Panc1 (cell line): ENCODE data around the gene TM4SF4. TPM values are rescaled to one million over a fixed set of nuclear protein-coding genes. Genes with fewer than 3 reads are reported as not detected.

Source experiments
- ATAC-seq: fragments of 200-7000 bp; cut with Tn5 transposase; 2 replicates; pipeline ENCODE4 v1.9.1; 2020; ENCODE audit warnings: mild to moderate bottlenecking, moderate library complexity
- BruUV-seq: library from RNA; stranded (reverse); fragments of 400-500 nt; replicated peaks from 2 replicates; lab custom pipeline; 2021; lab: Mats Ljungman, UMichigan
- CTCF ChIA-PET: fragments of 300-600 bp; sonication (Branson Sonifier 250); formaldehyde crosslinking; loops from one replicate; lab custom pipeline; 2022; ENCODE audit warnings: antibody characterized with exemption; lab: Charles Lee
- POLR2A ChIA-PET: fragments of 300-600 bp; sonication (Branson Sonifier 250); formaldehyde crosslinking; loops from one replicate; lab custom pipeline; 2022; ENCODE audit warnings: antibody characterized with exemption; lab: Charles Lee
- DNase-seq: peaks from one replicate; pipeline ENCODE4 v3.0.0-alpha.2; 2010; ENCODE audit warnings: low read depth, low spot score
- H3K27ac ChIP-seq: 2 replicates; pipeline ENCODE4 v1.5.1; 2011; ENCODE audit warnings: mild to moderate bottlenecking, low read length, inconsistent platforms
- H3K27me3 ChIP-seq: fragments of 200-500 bp; sonication (Bioruptor generic); 2 replicates; pipeline ENCODE4 v1.6.0; 2014; ENCODE audit warnings: low read length, inconsistent platforms; ENCODE audit not compliant: control insufficient read depth, insufficient read depth
- H3K36me3 ChIP-seq: fragments of 200-500 bp; sonication (Bioruptor generic); 2 replicates; pipeline ENCODE4 v1.5.1; 2014; ENCODE audit warnings: inconsistent platforms, mild to moderate bottlenecking, low read length, moderate library complexity; ENCODE audit not compliant: control insufficient read depth, insufficient read depth
- H3K4me1 ChIP-seq: 2 replicates; pipeline ENCODE4 v1.5.1; 2011; ENCODE audit warnings: inconsistent platforms, mild to moderate bottlenecking, low read length, moderate library complexity; ENCODE audit not compliant: control insufficient read depth, insufficient read depth
- H3K4me3 ChIP-seq, 2 experiments: 2 replicates each; pipeline ENCODE4 v1.5.1; 2011 to 2012; ENCODE audit warnings: low read depth in 2 of 2, low read length in 2 of 2, mild to moderate bottlenecking in 2 of 2, inconsistent platforms in 1 of 2, moderate library complexity in 1 of 2
- H3K9me3 ChIP-seq: fragments of 200-500 bp; sonication (Bioruptor generic); 2 replicates; pipeline ENCODE4 v1.5.1; 2014; ENCODE audit warnings: low read depth, mild to moderate bottlenecking, inconsistent platforms, low read length, moderate library complexity; ENCODE audit not compliant: control insufficient read depth, insufficient read depth
- POLR2AphosphoS5 ChIP-seq: IDR thresholded peaks from 2 replicates; pipeline ENCODE4 v1.6.1; 2012; ENCODE audit warnings: mild to moderate bottlenecking, low read depth, low read length, moderate library complexity
- SIN3A ChIP-seq: IDR thresholded peaks from 2 replicates; pipeline ENCODE4 v1.6.1; 2012; ENCODE audit warnings: low read depth, mild to moderate bottlenecking, low read length, moderate library complexity, borderline replicate concordance; ENCODE audit not compliant: insufficient read depth
- TCF7L2 ChIP-seq: IDR thresholded peaks from 2 replicates; pipeline ENCODE4 v1.6.1; 2011; ENCODE audit warnings: mild to moderate bottlenecking, low read depth, low read length, inconsistent platforms
- in situ Hi-C: cut with HindIII; loops from 2 replicates; pipeline ENCODE4 v1.10.0; 2016; ENCODE audit warnings: low sequenced_read_pairs, low pct_unique_long_range_greater_than_20kb
- intact Hi-C: fragments of 100-400 bp; cut with micrococcal nuclease; formaldehyde crosslinking; loops from one replicate; pipeline ENCODE4 v1.10.0; 2022; ENCODE audit not compliant: unreplicated experiment
- total RNA-seq: library from RNA; stranded (reverse); gene quantifications from one replicate; pipeline ENCODE4 v1.2.1, GENCODE V29; 2021; ENCODE audit not compliant: unreplicated experiment
- TF ChIP-seq, protein P1 (sequence below), 2 experiments: IDR thresholded peaks; 2 replicates each; pipeline ENCODE4 v1.6.1; 2011 to 2012; ENCODE audit warnings: low read depth in 2 of 2, control low read depth in 1 of 2, low read length in 1 of 2, mild to moderate bottlenecking in 1 of 2, moderate library complexity in 1 of 2; ENCODE audit not compliant: insufficient read depth in 1 of 2
- TF ChIP-seq, protein P2 (sequence below): fragments of 450-650 bp; IDR thresholded peaks from 2 replicates; pipeline ENCODE4 v1.5.1; 2017; ENCODE audit warnings: mild to moderate bottlenecking

The TM4SF4 gene
- total RNA-seq, 1 experiment from 2014 or later: 0.46 TPM

DNA sequence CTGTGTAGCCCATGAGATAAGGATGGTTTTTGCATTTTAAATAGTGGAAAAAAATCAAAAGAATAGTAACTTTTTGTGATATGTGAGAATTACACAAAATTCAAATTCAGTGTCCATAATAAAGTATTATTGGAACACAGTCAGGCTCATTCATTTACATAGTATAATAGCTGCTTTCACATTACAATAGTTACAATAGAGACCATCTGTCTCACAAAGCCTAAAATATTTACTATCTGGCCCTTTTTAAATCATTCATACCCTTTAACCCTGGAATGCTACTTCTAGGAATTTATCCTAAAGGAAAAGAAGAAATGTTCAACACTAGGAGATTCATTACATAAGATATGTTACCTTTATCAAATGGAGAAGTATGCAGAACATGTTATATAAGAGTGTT is 35.5 kb upstream of the TM4SF4 start:
- POLR2A ChIA-PET: no interaction called here
- intact Hi-C loops (no loop called here), in situ Hi-C loops (no loop called here)
- Histone ChIP-seq H3K4me3 (no peak overlapping the region), H3K9me3 (no peaks in the 10 kb centered on the region), H3K27ac (no peak overlapping the region), H3K36me3 (no peaks in the 10 kb centered on the region), H3K27me3 (no peaks in the 10 kb centered on the region), H3K4me1 (peaks cover 5% of the 10 kb centered on the region; the same call in 1 of the 2 replicates)
- TF ChIP-seq TCF7L2: no peak
- TF ChIP-seq, protein P1, sequence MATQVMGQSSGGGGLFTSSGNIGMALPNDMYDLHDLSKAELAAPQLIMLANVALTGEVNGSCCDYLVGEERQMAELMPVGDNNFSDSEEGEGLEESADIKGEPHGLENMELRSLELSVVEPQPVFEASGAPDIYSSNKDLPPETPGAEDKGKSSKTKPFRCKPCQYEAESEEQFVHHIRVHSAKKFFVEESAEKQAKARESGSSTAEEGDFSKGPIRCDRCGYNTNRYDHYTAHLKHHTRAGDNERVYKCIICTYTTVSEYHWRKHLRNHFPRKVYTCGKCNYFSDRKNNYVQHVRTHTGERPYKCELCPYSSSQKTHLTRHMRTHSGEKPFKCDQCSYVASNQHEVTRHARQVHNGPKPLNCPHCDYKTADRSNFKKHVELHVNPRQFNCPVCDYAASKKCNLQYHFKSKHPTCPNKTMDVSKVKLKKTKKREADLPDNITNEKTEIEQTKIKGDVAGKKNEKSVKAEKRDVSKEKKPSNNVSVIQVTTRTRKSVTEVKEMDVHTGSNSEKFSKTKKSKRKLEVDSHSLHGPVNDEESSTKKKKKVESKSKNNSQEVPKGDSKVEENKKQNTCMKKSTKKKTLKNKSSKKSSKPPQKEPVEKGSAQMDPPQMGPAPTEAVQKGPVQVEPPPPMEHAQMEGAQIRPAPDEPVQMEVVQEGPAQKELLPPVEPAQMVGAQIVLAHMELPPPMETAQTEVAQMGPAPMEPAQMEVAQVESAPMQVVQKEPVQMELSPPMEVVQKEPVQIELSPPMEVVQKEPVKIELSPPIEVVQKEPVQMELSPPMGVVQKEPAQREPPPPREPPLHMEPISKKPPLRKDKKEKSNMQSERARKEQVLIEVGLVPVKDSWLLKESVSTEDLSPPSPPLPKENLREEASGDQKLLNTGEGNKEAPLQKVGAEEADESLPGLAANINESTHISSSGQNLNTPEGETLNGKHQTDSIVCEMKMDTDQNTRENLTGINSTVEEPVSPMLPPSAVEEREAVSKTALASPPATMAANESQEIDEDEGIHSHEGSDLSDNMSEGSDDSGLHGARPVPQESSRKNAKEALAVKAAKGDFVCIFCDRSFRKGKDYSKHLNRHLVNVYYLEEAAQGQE (IDR thresholded peaks at IDR 0.05; ENCODE audit: insufficient read depth in 1 of 2, low read depth in 2 of 2, low read length in 1 of 2): no peak
- TF ChIP-seq SIN3A: no peak
- TF ChIP-seq POLR2AphosphoS5: no peak
- TF ChIP-seq, protein P2, sequence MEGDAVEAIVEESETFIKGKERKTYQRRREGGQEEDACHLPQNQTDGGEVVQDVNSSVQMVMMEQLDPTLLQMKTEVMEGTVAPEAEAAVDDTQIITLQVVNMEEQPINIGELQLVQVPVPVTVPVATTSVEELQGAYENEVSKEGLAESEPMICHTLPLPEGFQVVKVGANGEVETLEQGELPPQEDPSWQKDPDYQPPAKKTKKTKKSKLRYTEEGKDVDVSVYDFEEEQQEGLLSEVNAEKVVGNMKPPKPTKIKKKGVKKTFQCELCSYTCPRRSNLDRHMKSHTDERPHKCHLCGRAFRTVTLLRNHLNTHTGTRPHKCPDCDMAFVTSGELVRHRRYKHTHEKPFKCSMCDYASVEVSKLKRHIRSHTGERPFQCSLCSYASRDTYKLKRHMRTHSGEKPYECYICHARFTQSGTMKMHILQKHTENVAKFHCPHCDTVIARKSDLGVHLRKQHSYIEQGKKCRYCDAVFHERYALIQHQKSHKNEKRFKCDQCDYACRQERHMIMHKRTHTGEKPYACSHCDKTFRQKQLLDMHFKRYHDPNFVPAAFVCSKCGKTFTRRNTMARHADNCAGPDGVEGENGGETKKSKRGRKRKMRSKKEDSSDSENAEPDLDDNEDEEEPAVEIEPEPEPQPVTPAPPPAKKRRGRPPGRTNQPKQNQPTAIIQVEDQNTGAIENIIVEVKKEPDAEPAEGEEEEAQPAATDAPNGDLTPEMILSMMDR: no peak
- no peak for ATAC-seq
- CTCF ChIA-PET: no interaction called here
- BruUV-seq: no TSS peak
- DNase-seq: no peak

DNA sequence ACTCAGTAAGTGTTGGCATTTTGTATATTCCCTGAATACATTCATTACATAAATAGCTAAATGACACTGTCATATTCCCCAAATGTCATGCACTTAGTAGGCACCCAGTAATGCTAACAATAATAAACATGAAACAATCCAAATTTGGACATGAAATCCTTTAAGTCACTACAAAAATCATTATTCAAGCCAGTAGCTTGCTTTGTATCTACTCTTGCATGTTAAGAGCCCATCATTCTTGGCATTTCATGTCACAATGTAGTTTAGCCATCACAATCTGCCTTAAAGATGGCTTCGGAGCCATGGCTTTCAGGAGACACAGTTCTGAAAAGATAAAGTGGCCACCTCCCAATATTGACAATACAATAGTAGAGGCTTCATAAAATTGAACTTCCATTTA is 32.9 kb upstream of the TM4SF4 start:
- Histone ChIP-seq H3K4me3 (no peak overlapping the region), H3K27me3 (no peaks in the 10 kb centered on the region), H3K27ac (no peak overlapping the region), H3K4me1 (peaks cover 8% of the 10 kb centered on the region; the same call in 1 of the 2 replicates), H3K9me3 (no peaks in the 10 kb centered on the region), H3K36me3 (no peaks in the 10 kb centered on the region)
- DNase-seq: no peak
- CTCF ChIA-PET: no interaction called here
- in situ Hi-C loops (no loop called here), intact Hi-C loops (no loop called here)
- TF ChIP-seq, protein P2: no peak
- TF ChIP-seq, protein P1 (IDR thresholded peaks at IDR 0.05; ENCODE audit: insufficient read depth in 1 of 2, low read depth in 2 of 2, low read length in 1 of 2): no peak
- no peak for TF ChIP-seq TCF7L2
- TF ChIP-seq SIN3A: no peak
- ATAC-seq: no peak
- POLR2A ChIA-PET: no interaction called here
- BruUV-seq: no TSS peak
